Measurements from ENCODE around the gene GATAD2A.

Gene GATAD2A

DNA sequence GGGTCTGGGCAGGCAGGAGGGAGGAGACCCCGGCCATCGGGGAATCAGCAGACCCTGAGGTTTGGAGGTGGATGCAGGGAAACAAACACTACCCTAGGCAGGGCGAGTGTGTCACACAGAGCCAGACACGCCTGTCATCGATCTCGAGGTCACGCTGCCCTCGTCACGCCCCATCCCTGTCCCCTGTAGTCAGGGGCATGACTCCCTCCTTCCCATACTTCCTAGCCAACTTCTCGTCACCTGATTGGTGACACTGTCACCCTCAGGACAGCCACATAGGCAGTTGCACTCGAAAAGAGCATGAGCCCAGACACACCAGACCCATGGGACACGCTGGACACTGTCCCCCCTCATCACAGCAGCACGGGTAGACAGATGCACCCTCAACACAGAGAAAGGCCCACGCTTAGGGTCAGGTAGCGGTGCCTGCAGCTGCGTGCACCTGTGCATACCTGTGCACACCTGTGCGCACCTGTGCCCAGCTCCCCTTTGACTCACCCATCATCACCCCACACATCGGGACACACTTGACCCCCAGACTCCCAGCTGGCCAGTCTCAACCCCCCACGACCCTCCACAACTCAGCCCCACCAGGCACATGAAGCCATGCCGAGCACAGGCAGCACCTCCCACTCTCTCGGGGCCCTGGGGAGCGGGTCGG, 144.5 kb downstream of the GATAD2A start:
- no peak for DNase-seq (ENCODE audit: low read depth)
- H3K4me3 ChIP-seq (ENCODE audit: low read depth, low read length), result no peak overlapping the region
- TF ChIP-seq, protein P1, sequence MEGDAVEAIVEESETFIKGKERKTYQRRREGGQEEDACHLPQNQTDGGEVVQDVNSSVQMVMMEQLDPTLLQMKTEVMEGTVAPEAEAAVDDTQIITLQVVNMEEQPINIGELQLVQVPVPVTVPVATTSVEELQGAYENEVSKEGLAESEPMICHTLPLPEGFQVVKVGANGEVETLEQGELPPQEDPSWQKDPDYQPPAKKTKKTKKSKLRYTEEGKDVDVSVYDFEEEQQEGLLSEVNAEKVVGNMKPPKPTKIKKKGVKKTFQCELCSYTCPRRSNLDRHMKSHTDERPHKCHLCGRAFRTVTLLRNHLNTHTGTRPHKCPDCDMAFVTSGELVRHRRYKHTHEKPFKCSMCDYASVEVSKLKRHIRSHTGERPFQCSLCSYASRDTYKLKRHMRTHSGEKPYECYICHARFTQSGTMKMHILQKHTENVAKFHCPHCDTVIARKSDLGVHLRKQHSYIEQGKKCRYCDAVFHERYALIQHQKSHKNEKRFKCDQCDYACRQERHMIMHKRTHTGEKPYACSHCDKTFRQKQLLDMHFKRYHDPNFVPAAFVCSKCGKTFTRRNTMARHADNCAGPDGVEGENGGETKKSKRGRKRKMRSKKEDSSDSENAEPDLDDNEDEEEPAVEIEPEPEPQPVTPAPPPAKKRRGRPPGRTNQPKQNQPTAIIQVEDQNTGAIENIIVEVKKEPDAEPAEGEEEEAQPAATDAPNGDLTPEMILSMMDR (IDR thresholded peaks at IDR 0.05; ENCODE audit: insufficient read depth, low read depth, low read length, missing control alignments), result no peak

DNA sequence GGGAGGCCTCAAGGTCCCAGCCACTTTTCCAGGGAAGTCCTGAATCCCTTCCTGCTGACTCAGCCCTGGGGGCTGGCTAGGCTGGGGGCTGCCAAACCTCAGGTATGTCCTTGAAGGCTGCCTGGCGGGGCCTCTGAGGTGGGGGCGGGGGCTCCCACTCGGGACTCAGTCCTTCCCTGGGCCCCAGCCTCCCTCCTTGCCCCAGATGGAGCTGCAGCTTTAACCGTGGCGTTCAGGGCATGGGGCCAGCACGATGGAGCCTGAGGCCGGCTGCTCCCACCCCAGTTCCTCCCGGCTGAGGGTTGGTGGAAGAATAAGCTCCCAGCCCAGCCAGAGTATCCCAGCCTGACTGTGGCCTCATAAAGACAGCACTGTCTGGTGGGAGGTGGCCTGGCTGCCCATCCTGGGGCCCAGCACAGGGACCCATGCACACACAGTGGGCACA, 145.0 kb downstream of the GATAD2A start:
- DNase-seq (ENCODE audit: low read depth), result no peak
- H3K4me3 ChIP-seq (ENCODE audit: low read depth, low read length), result no peak overlapping the region
- TF ChIP-seq, protein P1 (IDR thresholded peaks at IDR 0.05; ENCODE audit: insufficient read depth, low read depth, low read length, missing control alignments), result no peak

DNA sequence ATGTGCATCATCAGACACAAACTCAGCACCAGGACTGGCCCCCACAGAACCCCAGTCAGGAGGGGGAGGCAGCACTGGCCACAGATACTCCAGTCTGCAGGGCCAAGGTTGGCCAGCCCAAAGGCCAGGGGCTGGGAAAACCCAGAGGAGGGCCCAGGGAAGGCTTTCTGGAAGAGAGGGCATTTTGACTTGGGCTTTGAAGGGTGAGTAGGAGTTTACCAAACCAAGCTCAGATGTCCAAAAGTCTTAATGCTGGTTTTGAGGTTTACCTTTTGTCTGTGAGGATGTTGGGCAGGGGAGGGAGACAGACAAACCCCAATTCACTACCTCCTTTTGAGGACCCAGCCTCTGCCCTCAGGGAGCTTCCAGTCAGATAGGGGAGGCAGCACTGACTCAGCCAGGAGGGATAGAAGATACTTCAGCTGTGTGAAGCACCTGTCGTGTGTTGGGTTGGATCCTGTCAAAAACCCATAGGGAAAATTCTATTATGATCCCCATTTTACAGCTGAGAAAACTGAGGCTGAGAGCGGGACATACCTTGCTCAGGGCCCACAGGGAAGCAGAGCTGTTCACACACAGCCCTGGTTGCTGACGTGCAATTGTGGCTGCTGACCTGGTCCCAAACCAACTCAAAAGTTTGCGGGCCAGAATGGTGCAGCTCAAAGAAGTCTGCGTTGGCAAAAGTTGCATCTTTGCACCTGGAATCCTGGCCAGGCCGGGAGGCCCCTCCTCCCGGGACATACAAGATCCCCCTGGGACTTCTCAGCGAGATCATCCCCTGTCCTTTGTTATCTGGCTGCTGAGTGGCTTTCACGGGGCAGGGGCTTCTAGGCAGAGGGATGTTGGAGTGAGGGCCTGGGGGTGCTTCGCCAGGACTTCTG, 145.7 kb downstream of the GATAD2A start:
- TF ChIP-seq, protein P1 (IDR thresholded peaks at IDR 0.05; ENCODE audit: insufficient read depth, low read depth, low read length, missing control alignments), result no peak
- no peak overlapping the region for H3K4me3 ChIP-seq (ENCODE audit: low read depth, low read length)
- no peak for DNase-seq (ENCODE audit: low read depth)

DNA sequence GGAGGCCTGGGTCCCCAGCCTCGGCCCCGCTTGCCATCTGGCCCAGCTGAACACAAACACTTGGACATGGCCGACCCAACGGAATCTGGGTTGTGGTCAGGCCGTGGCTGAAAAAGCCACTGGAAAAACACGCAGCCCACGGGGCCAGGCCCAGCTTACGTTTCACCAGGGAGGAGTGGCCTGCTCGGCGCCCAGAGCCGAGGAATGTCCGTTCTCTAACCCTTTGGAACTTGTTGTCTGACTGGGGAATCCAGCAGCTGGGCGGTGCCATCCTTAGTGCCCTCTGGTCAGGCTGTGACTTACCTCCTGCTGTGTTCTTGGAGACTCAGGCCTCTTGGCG, 146.3 kb downstream of the GATAD2A start:
- TF ChIP-seq, protein P1 (IDR thresholded peaks at IDR 0.05; ENCODE audit: insufficient read depth, low read depth, low read length, missing control alignments), result no peak
- no peak overlapping the region for H3K4me3 ChIP-seq (ENCODE audit: low read depth, low read length)
- DNase-seq (ENCODE audit: low read depth), result no peak

DNA sequence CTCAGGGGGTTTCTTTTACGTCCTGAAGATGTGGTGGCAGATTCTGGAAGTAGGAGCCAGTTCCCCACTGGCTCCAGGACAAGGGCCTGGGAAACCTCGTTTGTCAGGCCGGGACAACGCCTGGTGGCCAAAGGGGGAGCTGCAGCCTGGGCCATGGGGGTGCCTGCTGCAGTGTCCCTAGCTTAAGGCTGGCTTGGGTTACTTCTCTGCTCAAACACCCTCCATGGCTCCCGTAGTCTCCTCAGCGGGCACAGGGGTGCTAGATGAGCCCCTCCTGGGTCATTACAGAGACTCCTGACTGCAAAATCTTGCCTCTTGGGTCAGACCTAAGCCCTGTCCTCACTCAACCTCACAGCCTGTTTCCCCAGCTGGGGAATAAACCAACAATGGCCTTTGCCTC, 147.3 kb downstream of the GATAD2A start:
- DNase-seq (ENCODE audit: low read depth), result peak; percentile 52
- no peak overlapping the region for H3K4me3 ChIP-seq (ENCODE audit: low read depth, low read length)
- TF ChIP-seq, protein P1 (IDR thresholded peaks at IDR 0.05; ENCODE audit: insufficient read depth, low read depth, low read length, missing control alignments), result peak; percentile 72

DNA sequence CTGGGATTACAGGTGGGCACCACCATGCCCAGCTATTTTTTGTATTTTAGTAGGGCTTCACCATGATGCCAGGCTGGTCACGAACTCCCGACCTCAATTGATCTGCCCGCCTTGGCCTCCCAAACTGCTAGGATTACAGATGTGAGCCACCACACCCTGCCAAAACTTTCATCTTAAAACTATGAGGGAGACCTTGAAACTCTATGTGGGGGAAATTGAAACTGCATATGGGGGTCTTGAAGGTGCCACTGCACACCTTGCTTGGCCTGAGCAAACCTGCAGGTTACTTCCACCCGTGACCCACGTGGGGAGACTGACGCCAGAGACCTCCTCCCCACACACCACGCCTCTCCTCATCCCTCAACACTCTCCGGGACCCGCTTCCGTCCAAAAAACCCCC, 148.2 kb downstream of the GATAD2A start:
- TF ChIP-seq, protein P1 (IDR thresholded peaks at IDR 0.05; ENCODE audit: insufficient read depth, low read depth, low read length, missing control alignments), result no peak
- H3K4me3 ChIP-seq (ENCODE audit: low read depth, low read length), result no peak overlapping the region

More for the DNA sequence above, 148.2 kb downstream of the GATAD2A start:
- DNase-seq (ENCODE audit: low read depth), result no peak
